Activated T-helper 1 cell treated with anti-CD3 and anti-CD28 coated beads, Interleukin-12 subunit alpha, Interleukin-12 subunit beta, Interleukin-2, Interleukin-4 antibody, amounts not matched to agents 30 ng/mL and 10 ng/mL and 1 ng/mL, durations not matched to agents 14 hours and 24 hours and 36 hours (primary cell): ENCODE results near the gene SLC25A21. TPM values are rescaled to one million over a fixed set of nuclear protein-coding genes. Genes with fewer than 3 reads are reported as not detected.

Source experiments
- DNase-seq: peaks from one replicate; pipeline ENCODE4 v3.0.0; 2021; ENCODE audit warnings: low spot score
- H3K27ac Mint-ChIP-seq: one replicate; pipeline ENCODE4 v1.8.0; 2021; ENCODE audit warnings: mild to moderate bottlenecking, mixed read lengths
- H3K27me3 Mint-ChIP-seq: one replicate; pipeline ENCODE4 v1.8.0; 2022; ENCODE audit warnings: mild to moderate bottlenecking, moderate library complexity, mixed read lengths; ENCODE audit not compliant: insufficient read depth
- H3K36me3 Mint-ChIP-seq: one replicate; pipeline ENCODE4 v1.8.0; 2021; ENCODE audit warnings: low read depth, mixed read lengths
- H3K4me1 Mint-ChIP-seq: one replicate; pipeline ENCODE4 v1.8.0; 2021; ENCODE audit warnings: low read depth, mixed read lengths
- H3K4me3 Mint-ChIP-seq: one replicate; pipeline ENCODE4 v1.8.0; 2021; ENCODE audit warnings: mild to moderate bottlenecking, moderate library complexity, mixed read lengths
- H3K9me3 Mint-ChIP-seq: one replicate; pipeline ENCODE4 v1.8.0; 2021; ENCODE audit warnings: mixed read lengths
- intact Hi-C: fragments of 100-400 bp; cut with micrococcal nuclease; formaldehyde crosslinking; loops from one replicate; pipeline ENCODE4 v1.15.1; 2024
- total RNA-seq: library from RNA; stranded (reverse); gene quantifications from 2 replicates; pipeline ENCODE4 v1.2.3, GENCODE V29; 2022

The SLC25A21 gene
- total RNA-seq, 1 donor from 2014 or later, result not detected

DNA sequence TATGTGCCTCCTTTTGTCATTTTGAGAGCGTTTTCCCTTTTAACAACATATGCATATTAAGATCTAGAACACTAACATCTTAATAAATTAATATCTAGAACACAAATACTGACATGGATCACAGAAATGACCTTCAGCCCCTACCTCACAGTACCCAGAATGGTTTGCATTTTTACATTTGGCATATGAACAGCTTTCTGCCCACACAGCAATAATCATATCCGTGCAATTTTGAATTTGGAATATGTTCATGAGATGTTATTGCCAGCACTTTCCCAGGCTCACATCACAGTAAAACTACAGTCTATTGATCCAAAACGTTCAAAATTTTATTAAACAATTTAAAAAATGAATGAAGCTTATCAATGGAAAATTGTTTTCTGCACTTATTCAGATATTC lies 114.6 kb downstream of the SLC25A21 start:
- Mint-ChIP-seq H3K27ac (no peak overlapping the region), H3K4me3 (no peak overlapping the region), H3K4me1 (no peaks in the 10 kb centered on the region), H3K36me3 (no peaks in the 10 kb centered on the region), H3K9me3 (peaks cover 6% of the 10 kb centered on the region), H3K27me3 (no peaks in the 10 kb centered on the region)
- no peak for DNase-seq
- intact Hi-C loops, result no loop called here

DNA sequence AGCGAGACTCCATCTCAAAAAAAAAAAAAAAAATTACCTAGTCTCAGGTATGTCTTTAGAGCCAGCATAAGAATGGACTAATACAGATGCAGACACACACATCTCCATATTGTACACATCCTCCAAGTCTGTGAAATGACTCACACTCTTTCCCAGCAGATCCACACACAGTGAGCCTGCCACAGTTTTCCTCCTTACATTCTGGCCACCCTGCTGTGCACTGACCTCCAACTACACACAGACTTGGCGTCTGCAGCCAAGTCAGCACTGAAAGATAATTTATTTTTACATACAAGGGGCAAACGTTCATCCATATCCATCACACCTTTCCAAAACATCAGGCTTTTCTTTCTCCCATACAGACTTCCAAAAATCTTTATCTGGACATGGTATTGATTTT lies 115.9 kb downstream of the SLC25A21 start:
- no peak for DNase-seq
- intact Hi-C loops, result no loop called here
- H3K27me3 Mint-ChIP-seq, result no peaks in the 10 kb centered on the region
- no peak overlapping the region for H3K27ac Mint-ChIP-seq
- no peaks in the 10 kb centered on the region for H3K4me1 Mint-ChIP-seq
- no peaks in the 10 kb centered on the region for H3K36me3 Mint-ChIP-seq
- peaks cover 6% of the 10 kb centered on the region for H3K9me3 Mint-ChIP-seq
- H3K4me3 Mint-ChIP-seq, result no peak overlapping the region

DNA sequence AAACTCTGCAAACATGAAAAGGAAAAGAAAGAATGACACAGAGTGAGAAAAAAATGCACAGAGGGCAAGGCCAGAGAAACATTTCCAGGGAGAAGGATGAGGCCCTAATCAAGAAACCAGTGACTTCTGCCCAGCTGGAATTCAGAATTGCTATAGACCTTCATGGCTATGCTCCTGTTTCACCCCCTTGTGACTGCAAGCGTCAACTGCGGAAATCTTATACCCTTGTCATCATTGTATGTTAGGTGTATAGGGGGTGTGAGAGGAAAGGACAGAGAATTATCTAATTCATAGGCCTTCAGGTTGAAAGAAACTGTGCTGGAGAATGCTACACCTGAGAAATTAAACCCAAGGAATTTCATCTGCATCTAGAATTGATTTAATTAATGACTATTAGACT lies 117.5 kb downstream of the SLC25A21 start:
- no peaks in the 10 kb centered on the region for H3K36me3 Mint-ChIP-seq
- no peak for DNase-seq
- H3K9me3 Mint-ChIP-seq, result peaks cover 6% of the 10 kb centered on the region
- no peaks in the 10 kb centered on the region for H3K27me3 Mint-ChIP-seq
- H3K4me1 Mint-ChIP-seq, result no peaks in the 10 kb centered on the region
- H3K27ac Mint-ChIP-seq, result no peak overlapping the region
- intact Hi-C loops, result no loop called here
- no peak overlapping the region for H3K4me3 Mint-ChIP-seq

DNA sequence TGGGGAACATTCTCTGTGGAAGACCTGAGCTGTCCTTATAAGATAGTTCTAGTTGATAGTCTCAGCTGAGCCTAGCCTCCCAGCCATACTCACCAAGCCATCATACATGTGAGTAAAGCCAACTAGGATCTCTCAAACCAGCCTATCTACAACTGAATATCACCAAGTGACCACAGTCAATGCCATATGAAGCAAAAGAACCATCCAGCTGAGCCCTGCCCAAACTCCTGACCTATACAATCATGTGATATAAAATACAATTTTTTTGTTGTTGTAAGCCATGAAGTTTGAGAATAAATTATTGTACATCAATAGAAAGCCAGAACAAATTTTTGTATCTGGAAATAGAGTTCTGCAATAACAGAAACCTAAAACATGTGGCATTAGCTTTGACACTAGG lies 118.3 kb downstream of the SLC25A21 start:
- no peak overlapping the region for H3K27ac Mint-ChIP-seq
- H3K36me3 Mint-ChIP-seq, result no peaks in the 10 kb centered on the region
- DNase-seq, result no peak
- no peaks in the 10 kb centered on the region for H3K27me3 Mint-ChIP-seq
- H3K4me3 Mint-ChIP-seq, result no peak overlapping the region
- intact Hi-C loops, result no loop called here
- peaks cover 6% of the 10 kb centered on the region for H3K9me3 Mint-ChIP-seq
- H3K4me1 Mint-ChIP-seq, result no peaks in the 10 kb centered on the region

DNA sequence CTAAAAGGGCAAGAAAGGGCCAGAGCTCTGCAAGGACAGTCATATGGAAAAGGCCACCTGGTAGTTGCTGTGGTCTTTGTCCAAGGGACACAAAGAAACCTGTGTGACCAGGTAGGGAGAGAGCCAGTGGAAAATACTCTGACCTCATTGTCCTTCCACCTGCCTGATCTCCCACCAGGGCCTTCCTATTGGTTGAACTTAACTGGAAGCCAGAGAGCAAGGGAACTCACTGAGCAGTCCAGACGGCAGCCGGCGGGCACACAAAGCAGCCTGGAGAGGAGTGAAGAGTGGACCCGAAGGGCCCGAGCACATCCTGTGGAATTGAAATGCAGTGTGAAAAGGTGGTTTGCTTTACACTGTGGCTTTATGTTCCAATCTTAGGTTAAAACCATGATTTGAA lies 120.7 kb downstream of the SLC25A21 start:
- peaks cover 6% of the 10 kb centered on the region for H3K9me3 Mint-ChIP-seq
- intact Hi-C loops, result no loop called here
- H3K4me1 Mint-ChIP-seq, result no peaks in the 10 kb centered on the region
- H3K27ac Mint-ChIP-seq, result no peak overlapping the region
- no peak overlapping the region for H3K4me3 Mint-ChIP-seq
- no peaks in the 10 kb centered on the region for H3K27me3 Mint-ChIP-seq
- DNase-seq, result no peak
- H3K36me3 Mint-ChIP-seq, result no peaks in the 10 kb centered on the region

DNA sequence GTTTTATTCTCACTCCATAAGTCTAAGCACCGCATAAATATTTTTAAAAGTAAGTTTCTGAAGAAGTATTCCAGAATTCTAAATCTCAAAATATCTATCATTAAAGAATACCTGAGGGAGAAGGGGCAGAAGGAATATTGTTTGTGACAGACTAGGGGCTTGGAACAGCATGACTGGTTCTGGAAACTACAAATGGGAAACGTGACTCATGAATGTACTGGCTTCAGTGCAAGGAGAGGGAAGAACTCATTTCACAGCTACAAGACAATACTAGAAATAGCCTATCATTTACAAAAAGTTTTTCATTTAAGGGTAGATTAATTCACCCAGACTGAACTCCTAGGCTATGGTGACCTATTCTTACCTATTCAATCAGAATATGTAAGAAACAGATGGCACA lies 121.3 kb downstream of the SLC25A21 start:
- Mint-ChIP-seq H3K4me1 (no peaks in the 10 kb centered on the region), H3K36me3 (no peaks in the 10 kb centered on the region), H3K9me3 (peaks cover 6% of the 10 kb centered on the region), H3K27me3 (no peaks in the 10 kb centered on the region), H3K4me3 (no peak overlapping the region), H3K27ac (no peak overlapping the region)
- intact Hi-C loops, result no loop called here
- DNase-seq, result no peak

DNA sequence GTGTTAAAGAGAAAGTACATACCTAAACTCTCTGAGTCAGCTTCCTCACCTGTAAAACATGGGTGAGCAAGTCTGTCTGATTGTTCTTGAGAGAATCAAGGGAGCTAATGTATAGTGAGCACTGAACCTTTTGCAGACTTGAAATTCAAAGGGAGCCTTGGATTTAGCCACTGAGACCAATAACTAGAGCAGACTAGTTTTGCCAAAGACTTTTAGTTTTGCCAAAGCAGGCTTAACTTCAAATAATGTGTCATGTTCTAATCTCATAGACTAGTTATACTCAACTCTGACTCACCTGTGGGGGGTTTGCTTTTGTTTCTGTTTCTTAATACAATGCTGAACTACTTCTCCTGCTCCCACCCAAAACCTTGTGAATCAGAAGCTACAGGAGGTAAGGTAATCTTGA lies 123.7 kb downstream of the SLC25A21 start:
- intact Hi-C loops, result no loop called here

DNA sequence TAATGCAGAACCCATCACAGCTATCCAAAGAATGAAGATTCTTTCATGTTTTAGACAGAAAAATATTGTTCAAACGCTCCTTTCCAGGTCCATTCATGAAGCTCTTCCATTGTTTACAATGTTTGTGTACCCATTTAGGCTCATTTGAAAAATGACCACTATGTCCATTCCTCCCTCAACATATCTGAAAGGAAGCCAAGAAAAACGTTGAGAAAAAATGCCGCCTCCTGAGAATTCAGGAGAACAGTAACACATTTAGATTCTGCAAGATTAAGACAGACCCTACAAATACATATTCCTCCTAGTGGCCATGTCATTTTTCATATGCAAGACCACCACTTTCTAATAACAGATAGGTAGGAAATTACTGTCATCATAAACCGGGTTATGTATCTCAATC lies 124.4 kb downstream of the SLC25A21 start:
- Mint-ChIP-seq H3K27me3 (no peaks in the 10 kb centered on the region), H3K9me3 (no peaks in the 10 kb centered on the region), H3K4me1 (no peaks in the 10 kb centered on the region), H3K27ac (no peak overlapping the region), H3K36me3 (no peaks in the 10 kb centered on the region), H3K4me3 (no peak overlapping the region)
- intact Hi-C loops, result no loop called here
- DNase-seq, result no peak

More for the DNA sequence above, 123.7 kb downstream of the SLC25A21 start:
- Mint-ChIP-seq H3K4me1 (no peaks in the 10 kb centered on the region), H3K9me3 (no peaks in the 10 kb centered on the region), H3K36me3 (no peaks in the 10 kb centered on the region), H3K4me3 (no peak overlapping the region), H3K27me3 (no peaks in the 10 kb centered on the region), H3K27ac (no peak overlapping the region)
- no peak for DNase-seq

DNA sequence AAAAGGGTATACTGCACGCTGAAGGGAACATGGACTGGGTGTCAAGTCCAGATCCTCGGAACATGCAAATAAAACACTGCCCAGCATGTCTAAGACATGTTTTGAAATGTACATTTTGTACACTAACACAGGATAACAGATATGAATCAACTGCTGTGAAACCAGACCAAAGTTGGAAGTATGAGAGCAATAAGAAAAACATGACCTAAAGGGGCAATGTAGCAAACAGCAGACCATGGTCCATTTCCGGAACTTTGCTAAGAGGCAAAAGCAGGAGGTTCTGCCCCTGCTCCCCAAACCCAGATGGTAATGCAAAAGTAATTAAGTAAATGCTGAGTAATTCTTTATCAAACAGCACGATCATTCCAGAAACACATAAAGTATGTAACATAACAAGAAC lies 125.2 kb downstream of the SLC25A21 start:
- H3K36me3 Mint-ChIP-seq, result no peaks in the 10 kb centered on the region
- intact Hi-C loops, result no loop called here
- H3K27me3 Mint-ChIP-seq, result no peaks in the 10 kb centered on the region
- no peak overlapping the region for H3K4me3 Mint-ChIP-seq
- H3K9me3 Mint-ChIP-seq, result no peaks in the 10 kb centered on the region
- H3K27ac Mint-ChIP-seq, result no peak overlapping the region
- H3K4me1 Mint-ChIP-seq, result no peaks in the 10 kb centered on the region
- DNase-seq, result no peak

DNA sequence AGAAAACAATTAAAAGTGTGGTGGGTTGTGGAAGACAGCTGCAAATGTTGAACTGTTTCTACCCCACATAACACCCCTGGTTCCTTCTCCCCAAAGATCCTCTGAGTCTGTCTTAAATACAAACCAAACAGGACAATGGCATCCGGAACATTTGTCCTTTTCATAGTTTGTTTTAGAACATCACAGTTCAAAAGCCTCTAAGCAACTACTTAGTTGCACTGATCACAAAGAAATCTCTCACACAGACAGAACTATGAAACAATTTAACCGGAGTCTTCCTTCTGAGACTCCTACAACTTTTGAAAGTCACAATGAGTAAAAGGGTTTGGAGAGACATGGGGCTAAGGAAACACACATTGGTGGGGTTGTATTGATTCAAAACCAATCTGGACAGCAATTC lies 125.6 kb downstream of the SLC25A21 start:
- no peak for DNase-seq
- no peaks in the 10 kb centered on the region for H3K9me3 Mint-ChIP-seq
- intact Hi-C loops, result no loop called here
- no peaks in the 10 kb centered on the region for H3K27me3 Mint-ChIP-seq
- no peak overlapping the region for H3K27ac Mint-ChIP-seq
- H3K4me3 Mint-ChIP-seq, result no peak overlapping the region
- H3K4me1 Mint-ChIP-seq, result no peaks in the 10 kb centered on the region
- no peaks in the 10 kb centered on the region for H3K36me3 Mint-ChIP-seq

DNA sequence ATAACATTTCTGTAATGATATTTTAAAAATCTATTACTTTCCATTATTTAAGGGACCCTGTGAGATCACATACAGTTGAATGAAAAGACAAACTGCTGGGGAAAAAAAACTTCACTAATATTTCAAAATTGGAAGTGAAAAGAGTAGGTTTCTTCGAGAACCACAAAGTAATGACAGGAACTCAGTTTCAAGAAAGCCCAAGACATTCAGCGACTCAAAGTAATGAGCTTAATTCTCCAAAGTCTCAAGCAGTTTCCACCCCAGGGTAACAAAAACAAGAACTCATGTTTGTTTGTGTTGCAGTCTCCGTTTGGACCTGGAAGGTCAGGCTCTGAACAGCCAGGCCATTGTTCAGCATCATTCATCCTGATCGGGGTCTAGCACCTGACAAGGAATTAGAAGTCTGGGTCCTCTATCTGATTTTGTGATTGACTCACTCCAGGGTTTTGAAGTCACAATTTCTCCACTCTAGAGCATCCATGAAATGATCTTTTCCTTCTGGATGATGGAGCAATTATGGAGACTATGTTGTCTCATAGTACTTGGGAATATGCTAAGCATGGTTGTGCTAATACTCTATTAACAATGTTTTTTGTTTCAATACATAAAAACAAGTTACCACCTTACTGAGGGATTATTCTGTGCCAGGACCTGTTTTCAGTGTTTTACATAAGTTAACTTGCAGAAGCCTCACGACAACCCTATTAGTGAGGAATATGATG lies 126.9 kb downstream of the SLC25A21 start:
- DNase-seq, result no peak
- no peaks in the 10 kb centered on the region for H3K4me1 Mint-ChIP-seq
- H3K27ac Mint-ChIP-seq, result no peak overlapping the region
- no peaks in the 10 kb centered on the region for H3K27me3 Mint-ChIP-seq
- intact Hi-C loops, result no loop called here
- H3K36me3 Mint-ChIP-seq, result no peaks in the 10 kb centered on the region
- no peak overlapping the region for H3K4me3 Mint-ChIP-seq
- H3K9me3 Mint-ChIP-seq, result no peaks in the 10 kb centered on the region

DNA sequence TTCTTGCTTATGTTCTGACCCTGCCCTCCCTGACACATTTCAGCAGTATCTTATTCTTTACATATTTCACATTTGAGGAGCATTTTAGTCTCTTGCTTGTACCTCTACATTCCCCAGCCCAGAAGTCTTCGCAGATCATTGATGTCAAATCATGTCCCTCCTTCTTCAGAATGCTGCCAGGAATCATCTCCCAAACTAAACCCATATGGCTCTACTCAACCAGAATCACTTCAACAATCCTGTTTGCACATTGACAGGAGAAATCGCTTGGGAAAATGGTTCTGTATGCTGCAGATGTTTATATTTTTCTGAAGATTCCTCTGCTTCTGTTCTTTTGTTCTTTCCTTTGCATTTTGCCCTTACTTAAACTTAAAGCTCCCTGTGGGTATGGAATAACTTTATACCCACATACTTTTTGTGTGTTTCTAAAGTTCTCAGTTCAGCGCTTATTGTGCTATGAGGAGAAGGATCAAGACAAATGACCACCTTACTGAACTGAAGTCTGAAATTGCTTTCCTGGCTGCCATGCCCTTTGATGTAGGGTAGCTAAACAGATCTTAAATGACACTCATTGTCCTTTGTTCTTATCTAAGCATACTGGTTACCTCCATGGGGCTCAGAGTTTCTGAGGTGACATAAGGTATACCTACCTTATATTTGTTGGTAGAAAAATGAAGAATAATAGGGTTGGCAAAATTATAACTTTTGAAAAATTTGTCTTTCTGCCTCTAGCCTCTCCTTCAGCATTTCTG lies 134.6 kb downstream of the SLC25A21 start:
- Mint-ChIP-seq H3K27me3 (no peaks in the 10 kb centered on the region), H3K36me3 (no peaks in the 10 kb centered on the region), H3K27ac (no peak overlapping the region), H3K4me1 (no peaks in the 10 kb centered on the region), H3K4me3 (no peak overlapping the region), H3K9me3 (no peaks in the 10 kb centered on the region)
- intact Hi-C loops, result no loop called here
- DNase-seq, result no peak

DNA sequence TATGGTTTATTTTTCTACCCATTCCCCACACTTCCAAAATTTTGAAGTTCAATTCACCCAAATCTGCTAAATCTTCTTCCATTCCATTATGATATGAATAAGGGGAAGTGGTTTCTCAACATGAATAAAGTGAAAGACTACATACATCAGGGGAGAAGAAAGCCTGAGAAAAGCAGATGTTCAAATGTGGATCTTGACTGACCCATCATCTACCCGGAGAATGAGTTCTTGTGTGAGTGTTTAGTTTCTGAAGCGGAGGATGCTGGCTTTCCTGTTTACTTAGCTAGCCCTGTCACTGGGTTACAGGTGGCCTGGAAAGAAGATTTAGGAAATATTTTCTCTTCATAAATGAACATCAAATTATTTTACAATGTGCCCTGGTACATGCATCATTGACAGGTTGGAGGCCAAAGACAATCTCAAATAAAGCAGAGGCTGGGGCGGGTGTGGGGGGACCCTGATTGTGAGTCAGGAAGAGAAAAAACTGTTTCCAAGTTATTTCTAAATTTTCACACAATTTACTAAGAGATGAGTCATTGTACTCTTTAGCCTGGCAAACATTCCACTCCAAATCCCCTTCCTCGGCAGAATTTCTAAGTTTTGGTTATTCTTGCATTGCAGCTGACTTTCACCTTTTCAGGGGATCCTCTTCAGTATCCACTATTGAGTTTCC lies 135.6 kb downstream of the SLC25A21 start:
- no peaks in the 10 kb centered on the region for H3K9me3 Mint-ChIP-seq
- intact Hi-C loops, result no loop called here
- no peaks in the 10 kb centered on the region for H3K36me3 Mint-ChIP-seq
- H3K4me1 Mint-ChIP-seq, result no peaks in the 10 kb centered on the region
- H3K4me3 Mint-ChIP-seq, result no peak overlapping the region
- DNase-seq, result no peak
- no peak overlapping the region for H3K27ac Mint-ChIP-seq
- H3K27me3 Mint-ChIP-seq, result no peaks in the 10 kb centered on the region
